OCI-LY3 (cell line): Measurements from ENCODE around the gene BTBD9.

ENCODE experiments used
- H2AFZ ChIP-seq: fragments of 200-600, 300-600 bp; shearing (Covaris generic); 2 replicates; pipeline ENCODE4 v1.6.0; 2014; ENCODE audit warnings: antibody characterized with exemption, low read depth, low read length
- H3K27ac ChIP-seq: fragments of 200-600, 300-600 bp; sonication (generic); 2 replicates; pipeline ENCODE4 v1.5.1; 2014; ENCODE audit warnings: mild to moderate bottlenecking, low read length, moderate library complexity, mixed read lengths
- H3K27me3 ChIP-seq: fragments of 200-600, 300-600 bp; sonication (generic); 2 replicates; pipeline ENCODE4 v1.6.1; 2014; ENCODE audit warnings: low read depth, low read length, mixed read lengths
- H3K36me3 ChIP-seq: fragments of 200-600, 300-600 bp; sonication (generic); replicated peaks from 2 replicates; pipeline ENCODE3; 2014; ENCODE audit warnings: low read depth, low read length, mixed read lengths
- H3K4me1 ChIP-seq: fragments of 300-600, 200-600 bp; sonication (generic); 2 replicates; pipeline ENCODE4 v1.6.1; 2014; ENCODE audit warnings: low read length, mixed read lengths
- H3K4me2 ChIP-seq: fragments of 200-600, 300-600 bp; sonication (generic); 2 replicates; pipeline ENCODE4 v1.6.1; 2014; ENCODE audit warnings: low read length, mixed read lengths
- H3K4me3 ChIP-seq: fragments of 300-600, 200-600 bp; sonication (generic); 2 replicates; pipeline ENCODE4 v1.5.1; 2014; ENCODE audit warnings: antibody characterized with exemption, mild to moderate bottlenecking, low read length, moderate library complexity
- H3K79me2 ChIP-seq: fragments of 300-600, 200-600 bp; shearing (Covaris generic); 2 replicates; pipeline ENCODE4 v1.6.1; 2014; ENCODE audit warnings: mild to moderate bottlenecking, low read length, mixed read lengths
- H3K9ac ChIP-seq: fragments of 300-600, 200-600 bp; shearing (Covaris generic); 2 replicates; pipeline ENCODE4 v1.6.0; 2014; ENCODE audit warnings: mild to moderate bottlenecking, low read length, moderate library complexity
- H3K9me3 ChIP-seq: fragments of 200-600, 300-600 bp; shearing (Covaris generic); 2 replicates; pipeline ENCODE4 v1.6.1; 2014; ENCODE audit warnings: low read length, mixed read lengths; ENCODE audit not compliant: insufficient read depth
- H4K20me1 ChIP-seq: fragments of 200-600, 300-600 bp; sonication (generic); 2 replicates; pipeline ENCODE4 v1.6.1; 2016; ENCODE audit warnings: low read length, mixed read lengths; ENCODE audit not compliant: insufficient read depth
- EZH2phosphoT487 ChIP-seq: fragments of 200-600 bp; shearing (Covaris generic); IDR thresholded peaks from 2 replicates; pipeline ENCODE4 v1.6.1; 2018; ENCODE audit warnings: antibody characterized with exemption, mixed run types, low read depth
- TF ChIP-seq, protein P1 (sequence below): fragments of 200-600, 300-600 bp; sonication (generic); IDR thresholded peaks from 2 replicates; pipeline ENCODE4 v1.5.1; 2014; ENCODE audit warnings: antibody characterized with exemption, low read length, low read depth

BTBD9 gene

DNA sequence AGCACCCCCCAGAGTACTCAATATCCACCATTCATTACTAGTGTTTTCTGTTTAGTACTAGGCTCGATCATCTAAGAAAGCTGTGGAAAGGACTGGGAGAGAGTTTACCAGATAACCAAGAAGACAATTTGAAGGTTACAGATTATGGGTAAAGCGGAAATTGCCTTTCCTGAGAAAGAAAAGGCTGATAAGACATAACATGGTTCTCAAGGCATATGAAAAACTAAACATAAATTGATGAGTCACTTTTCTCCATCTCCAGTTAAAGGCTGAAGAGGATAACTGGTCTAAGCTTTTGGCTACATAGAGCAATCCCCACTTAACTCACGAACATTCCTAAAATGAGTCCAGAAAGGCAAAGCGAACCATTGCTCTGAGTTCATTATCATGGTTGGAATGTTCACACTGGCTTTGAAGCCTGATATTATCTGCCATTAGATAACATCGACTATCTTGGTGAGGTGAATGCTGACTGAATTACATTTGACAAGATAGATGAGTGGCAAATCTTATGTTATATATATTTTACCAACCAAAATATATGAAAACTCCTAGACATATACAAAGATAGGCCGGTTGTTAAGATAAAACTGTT is 65.8 kb downstream of the BTBD9 start:
- no peaks in the 10 kb centered on the region for H4K20me1 ChIP-seq
- peaks cover 7% of the 10 kb centered on the region for H3K4me1 ChIP-seq
- H3K4me3 ChIP-seq = no peak overlapping the region
- H3K27ac ChIP-seq = no peak overlapping the region
- H3K27me3 ChIP-seq = no peaks in the 10 kb centered on the region
- no peak for TF ChIP-seq EZH2phosphoT487
- TF ChIP-seq, protein P1, sequence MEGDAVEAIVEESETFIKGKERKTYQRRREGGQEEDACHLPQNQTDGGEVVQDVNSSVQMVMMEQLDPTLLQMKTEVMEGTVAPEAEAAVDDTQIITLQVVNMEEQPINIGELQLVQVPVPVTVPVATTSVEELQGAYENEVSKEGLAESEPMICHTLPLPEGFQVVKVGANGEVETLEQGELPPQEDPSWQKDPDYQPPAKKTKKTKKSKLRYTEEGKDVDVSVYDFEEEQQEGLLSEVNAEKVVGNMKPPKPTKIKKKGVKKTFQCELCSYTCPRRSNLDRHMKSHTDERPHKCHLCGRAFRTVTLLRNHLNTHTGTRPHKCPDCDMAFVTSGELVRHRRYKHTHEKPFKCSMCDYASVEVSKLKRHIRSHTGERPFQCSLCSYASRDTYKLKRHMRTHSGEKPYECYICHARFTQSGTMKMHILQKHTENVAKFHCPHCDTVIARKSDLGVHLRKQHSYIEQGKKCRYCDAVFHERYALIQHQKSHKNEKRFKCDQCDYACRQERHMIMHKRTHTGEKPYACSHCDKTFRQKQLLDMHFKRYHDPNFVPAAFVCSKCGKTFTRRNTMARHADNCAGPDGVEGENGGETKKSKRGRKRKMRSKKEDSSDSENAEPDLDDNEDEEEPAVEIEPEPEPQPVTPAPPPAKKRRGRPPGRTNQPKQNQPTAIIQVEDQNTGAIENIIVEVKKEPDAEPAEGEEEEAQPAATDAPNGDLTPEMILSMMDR = no peak
- H3K79me2 ChIP-seq = no peaks in the 10 kb centered on the region
- no peaks in the 10 kb centered on the region for H3K9me3 ChIP-seq
- no peak overlapping the region for H2AFZ ChIP-seq
- H3K4me2 ChIP-seq = no peak overlapping the region
- H3K36me3 ChIP-seq = no peaks in the 10 kb centered on the region
- no peak overlapping the region for H3K9ac ChIP-seq

DNA sequence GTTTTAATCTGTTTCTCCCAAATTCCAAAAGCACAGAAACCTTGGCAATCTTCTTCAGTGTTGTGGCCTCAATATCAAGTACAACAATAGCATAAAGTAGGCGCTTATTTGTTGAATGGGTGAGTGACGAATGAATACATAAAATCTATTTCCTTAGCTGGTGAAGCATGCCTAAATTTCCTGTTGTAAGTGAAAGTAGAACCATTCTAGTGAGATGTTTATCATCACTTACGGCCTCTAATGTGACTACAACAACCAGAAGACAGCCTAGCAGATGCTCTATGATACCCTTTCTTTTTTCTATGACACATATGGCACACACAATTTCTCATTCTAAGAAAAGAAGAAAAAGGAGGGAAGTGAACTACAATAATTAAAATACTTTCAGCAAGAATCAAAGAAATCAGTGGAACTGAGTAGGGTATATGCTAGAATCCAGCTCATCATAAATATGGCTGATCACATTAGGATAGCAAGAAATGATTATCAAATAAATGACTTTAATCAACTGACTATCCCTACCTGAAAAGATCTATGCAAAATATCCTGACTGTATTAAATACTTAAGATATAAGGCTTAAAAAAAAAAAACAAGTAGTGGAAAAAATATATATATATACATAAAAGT is 67.4 kb downstream of the BTBD9 start:
- no peaks in the 10 kb centered on the region for H3K9me3 ChIP-seq
- H2AFZ ChIP-seq = 0 out of 2 replicates have a peak overlapping the region, but pooled peaks have one; percentile 12
- peak overlapping the region; percentile 18 for H3K4me2 ChIP-seq
- no peaks in the 10 kb centered on the region for H3K79me2 ChIP-seq
- no peaks in the 10 kb centered on the region for H4K20me1 ChIP-seq
- H3K27ac ChIP-seq = no peak overlapping the region
- H3K9ac ChIP-seq = no peak overlapping the region
- H3K4me1 ChIP-seq = peaks cover 7% of the 10 kb centered on the region
- no peaks in the 10 kb centered on the region for H3K27me3 ChIP-seq
- H3K4me3 ChIP-seq = no peak overlapping the region
- H3K36me3 ChIP-seq = no peaks in the 10 kb centered on the region
- TF ChIP-seq, protein P1 = no peak
- TF ChIP-seq EZH2phosphoT487 = no peak

DNA sequence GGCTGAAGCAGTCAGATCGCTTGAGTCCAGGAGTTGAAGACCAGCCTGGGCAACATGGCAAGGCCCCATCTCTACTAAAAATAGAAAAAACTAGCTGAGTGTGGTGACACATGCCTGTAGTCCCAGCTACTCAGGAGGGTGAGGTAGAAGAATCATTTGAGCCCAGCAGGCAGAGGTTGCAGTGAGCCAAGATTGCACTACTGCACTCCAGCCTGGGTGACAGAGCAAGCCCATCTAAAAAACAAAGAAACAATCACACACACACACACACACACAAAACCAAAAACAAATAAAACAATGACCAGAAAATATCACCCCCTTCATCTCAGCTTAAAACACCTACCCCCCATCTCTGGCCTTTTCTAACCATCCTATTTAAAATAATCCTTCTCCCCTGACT is 68.0 kb downstream of the BTBD9 start:
- H3K4me2 ChIP-seq = no peak overlapping the region
- H2AFZ ChIP-seq = no peak overlapping the region
- H3K36me3 ChIP-seq = no peaks in the 10 kb centered on the region
- H3K9ac ChIP-seq = no peak overlapping the region
- H3K9me3 ChIP-seq = no peaks in the 10 kb centered on the region
- H4K20me1 ChIP-seq = no peaks in the 10 kb centered on the region
- H3K27ac ChIP-seq = no peak overlapping the region
- no peaks in the 10 kb centered on the region for H3K79me2 ChIP-seq
- peaks cover 7% of the 10 kb centered on the region for H3K4me1 ChIP-seq
- H3K4me3 ChIP-seq = no peak overlapping the region
- TF ChIP-seq, protein P1 = no peak
- TF ChIP-seq EZH2phosphoT487 = no peak
- no peaks in the 10 kb centered on the region for H3K27me3 ChIP-seq

DNA sequence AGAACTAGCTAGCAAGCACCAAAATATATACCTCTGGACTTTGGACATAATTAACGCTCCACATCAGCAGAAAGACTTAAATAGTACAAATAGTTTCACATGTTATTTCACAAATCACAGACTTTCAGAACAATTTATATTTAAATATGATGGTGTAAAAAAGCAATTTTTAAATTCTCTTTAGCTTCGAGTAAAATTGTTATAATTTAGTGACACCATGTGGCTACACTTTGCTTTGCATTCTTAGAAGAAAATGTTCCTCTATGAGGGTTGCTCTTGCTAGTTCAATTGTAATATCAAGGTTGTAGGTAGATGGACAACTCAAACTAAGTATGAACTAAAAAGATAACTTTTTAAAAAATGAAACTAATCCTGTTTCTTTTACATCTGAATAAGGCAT is 69.0 kb downstream of the BTBD9 start:
- Histone ChIP-seq H3K9me3 (no peaks in the 10 kb centered on the region), H3K27me3 (no peaks in the 10 kb centered on the region)
- TF ChIP-seq, protein P1 = peak; percentile 89
- TF ChIP-seq EZH2phosphoT487 = no peak

More for the DNA sequence above, 69.0 kb downstream of the BTBD9 start:
- Histone ChIP-seq H4K20me1 (no peaks in the 10 kb centered on the region), H3K79me2 (no peaks in the 10 kb centered on the region), H3K9ac (no peak overlapping the region), H3K36me3 (no peaks in the 10 kb centered on the region), H3K4me1 (peaks cover 7% of the 10 kb centered on the region), H3K27ac (no peak overlapping the region), H2AFZ (no peak overlapping the region), H3K4me2 (no peak overlapping the region), H3K4me3 (no peak overlapping the region)
